Panc1 (cell line): ENCODE results near the gene TUBA1A. TPM values are rescaled to one million over a fixed set of nuclear protein-coding genes. Genes with fewer than 3 reads are reported as not detected.

Source experiments
- ATAC-seq: fragments of 200-7000 bp; cut with Tn5 transposase; 2 replicates; pipeline ENCODE4 v1.9.1; 2020; ENCODE audit warnings: mild to moderate bottlenecking, moderate library complexity
- BruUV-seq: library from RNA; stranded (reverse); fragments of 400-500 nt; replicated peaks from 2 replicates; lab custom pipeline; 2021; lab: Mats Ljungman, UMichigan
- CTCF ChIA-PET: fragments of 300-600 bp; sonication (Branson Sonifier 250); formaldehyde crosslinking; loops from one replicate; lab custom pipeline; 2022; ENCODE audit warnings: antibody characterized with exemption; lab: Charles Lee
- POLR2A ChIA-PET: fragments of 300-600 bp; sonication (Branson Sonifier 250); formaldehyde crosslinking; loops from one replicate; lab custom pipeline; 2022; ENCODE audit warnings: antibody characterized with exemption; lab: Charles Lee
- DNase-seq: peaks from one replicate; pipeline ENCODE4 v3.0.0-alpha.2; 2010; ENCODE audit warnings: low read depth, low spot score
- H3K27ac ChIP-seq: 2 replicates; pipeline ENCODE4 v1.5.1; 2011; ENCODE audit warnings: mild to moderate bottlenecking, low read length, inconsistent platforms
- H3K27me3 ChIP-seq: fragments of 200-500 bp; sonication (Bioruptor generic); 2 replicates; pipeline ENCODE4 v1.6.0; 2014; ENCODE audit warnings: low read length, inconsistent platforms; ENCODE audit not compliant: control insufficient read depth, insufficient read depth
- H3K36me3 ChIP-seq: fragments of 200-500 bp; sonication (Bioruptor generic); 2 replicates; pipeline ENCODE4 v1.5.1; 2014; ENCODE audit warnings: inconsistent platforms, mild to moderate bottlenecking, low read length, moderate library complexity; ENCODE audit not compliant: control insufficient read depth, insufficient read depth
- H3K4me1 ChIP-seq: 2 replicates; pipeline ENCODE4 v1.5.1; 2011; ENCODE audit warnings: inconsistent platforms, mild to moderate bottlenecking, low read length, moderate library complexity; ENCODE audit not compliant: control insufficient read depth, insufficient read depth
- H3K4me3 ChIP-seq, 2 experiments: 2 replicates each; pipeline ENCODE4 v1.5.1; 2011 to 2012; ENCODE audit warnings: low read depth in 2 of 2, low read length in 2 of 2, mild to moderate bottlenecking in 2 of 2, inconsistent platforms in 1 of 2, moderate library complexity in 1 of 2
- H3K9me3 ChIP-seq: fragments of 200-500 bp; sonication (Bioruptor generic); 2 replicates; pipeline ENCODE4 v1.5.1; 2014; ENCODE audit warnings: low read depth, mild to moderate bottlenecking, inconsistent platforms, low read length, moderate library complexity; ENCODE audit not compliant: control insufficient read depth, insufficient read depth
- CTCF ChIP-seq: fragments of 450-650 bp; IDR thresholded peaks from 2 replicates; pipeline ENCODE4 v1.5.1; 2017; ENCODE audit warnings: mild to moderate bottlenecking
- POLR2AphosphoS5 ChIP-seq: IDR thresholded peaks from 2 replicates; pipeline ENCODE4 v1.6.1; 2012; ENCODE audit warnings: mild to moderate bottlenecking, low read depth, low read length, moderate library complexity
- REST ChIP-seq, 2 experiments: IDR thresholded peaks; 2 replicates each; pipeline ENCODE4 v1.6.1; 2011 to 2012; ENCODE audit warnings: low read depth in 2 of 2, control low read depth in 1 of 2, low read length in 1 of 2, mild to moderate bottlenecking in 1 of 2, moderate library complexity in 1 of 2; ENCODE audit not compliant: insufficient read depth in 1 of 2
- SIN3A ChIP-seq: IDR thresholded peaks from 2 replicates; pipeline ENCODE4 v1.6.1; 2012; ENCODE audit warnings: low read depth, mild to moderate bottlenecking, low read length, moderate library complexity, borderline replicate concordance; ENCODE audit not compliant: insufficient read depth
- TCF7L2 ChIP-seq: IDR thresholded peaks from 2 replicates; pipeline ENCODE4 v1.6.1; 2011; ENCODE audit warnings: mild to moderate bottlenecking, low read depth, low read length, inconsistent platforms
- in situ Hi-C: cut with HindIII; loops from 2 replicates; pipeline ENCODE4 v1.10.0; 2016; ENCODE audit warnings: low sequenced_read_pairs, low pct_unique_long_range_greater_than_20kb
- intact Hi-C: fragments of 100-400 bp; cut with micrococcal nuclease; formaldehyde crosslinking; loops from one replicate; pipeline ENCODE4 v1.10.0; 2022; ENCODE audit not compliant: unreplicated experiment
- total RNA-seq: library from RNA; stranded (reverse); gene quantifications from one replicate; pipeline ENCODE4 v1.2.1, GENCODE V29; 2021; ENCODE audit not compliant: unreplicated experiment

TUBA1A gene
- total RNA-seq, 1 experiment from 2014 or later, result 133 TPM

GRCh38 chr12:49144384-49144783, 44.5 kb downstream of the TUBA1A start:
- CTCF ChIA-PET, result interaction anchor here (0.5 to 0.6 kb wide), 2 partner anchors 30 to 81 kb away, joined by 3 to 7 read pairs; no protein-coding TSS in a partner anchor
- in situ Hi-C loops (no loop called here), intact Hi-C loops (no loop called here)
- Histone ChIP-seq H3K4me1 (no peaks in the 10 kb centered on the region), H3K4me3 (no peak overlapping the region), H3K27me3 (no peaks in the 10 kb centered on the region), H3K27ac (no peak overlapping the region), H3K36me3 (no peaks in the 10 kb centered on the region), H3K9me3 (no peaks in the 10 kb centered on the region)
- DNase-seq (no peak), ATAC-seq (no peak)
- no TSS peak for BruUV-seq
- TF ChIP-seq TCF7L2, result no peak
- no peak for TF ChIP-seq CTCF
- TF ChIP-seq SIN3A, result no peak
- no peak for TF ChIP-seq REST (IDR thresholded peaks at IDR 0.05; ENCODE audit: insufficient read depth in 1 of 2, low read depth in 2 of 2, low read length in 1 of 2)
- TF ChIP-seq POLR2AphosphoS5, result no peak
- POLR2A ChIA-PET, result interaction anchor here (0.6 kb wide), 1 partner anchor 154 kb away, joined by 3 read pairs; no protein-coding TSS in a partner anchor

GRCh38 chr12:49138999-49139398, 49.9 kb downstream of the TUBA1A start:
- in situ Hi-C loops (no loop called here), intact Hi-C loops (loop anchor here (10.0 kb wide), 1 partner anchor 96 kb away; no protein-coding TSS in a partner anchor)
- H3K27me3 ChIP-seq, result no peaks in the 10 kb centered on the region
- CTCF ChIA-PET, result no interaction called here
- TF ChIP-seq CTCF, result no peak
- no peak for TF ChIP-seq TCF7L2
- no peak for TF ChIP-seq POLR2AphosphoS5
- no peak for TF ChIP-seq REST (IDR thresholded peaks at IDR 0.05; ENCODE audit: insufficient read depth in 1 of 2, low read depth in 2 of 2, low read length in 1 of 2)
- no peak for TF ChIP-seq SIN3A
- no TSS peak for BruUV-seq
- ATAC-seq (no peak), DNase-seq (no peak)
- no peaks in the 10 kb centered on the region for H3K4me1 ChIP-seq
- no peaks in the 10 kb centered on the region for H3K9me3 ChIP-seq
- H3K27ac ChIP-seq, result no peak overlapping the region
- no peaks in the 10 kb centered on the region for H3K36me3 ChIP-seq
- H3K4me3 ChIP-seq, result no peak overlapping the region
- POLR2A ChIA-PET, result no interaction called here
